Measurements from ENCODE around the gene WDR35. TPM values are rescaled to one million over a fixed set of nuclear protein-coding genes. Genes with fewer than 3 reads are reported as not detected.

WDR35 gene
- total RNA-seq, 2 donors from 2014 or later, result 5.1 to 14.3 TPM

DNA sequence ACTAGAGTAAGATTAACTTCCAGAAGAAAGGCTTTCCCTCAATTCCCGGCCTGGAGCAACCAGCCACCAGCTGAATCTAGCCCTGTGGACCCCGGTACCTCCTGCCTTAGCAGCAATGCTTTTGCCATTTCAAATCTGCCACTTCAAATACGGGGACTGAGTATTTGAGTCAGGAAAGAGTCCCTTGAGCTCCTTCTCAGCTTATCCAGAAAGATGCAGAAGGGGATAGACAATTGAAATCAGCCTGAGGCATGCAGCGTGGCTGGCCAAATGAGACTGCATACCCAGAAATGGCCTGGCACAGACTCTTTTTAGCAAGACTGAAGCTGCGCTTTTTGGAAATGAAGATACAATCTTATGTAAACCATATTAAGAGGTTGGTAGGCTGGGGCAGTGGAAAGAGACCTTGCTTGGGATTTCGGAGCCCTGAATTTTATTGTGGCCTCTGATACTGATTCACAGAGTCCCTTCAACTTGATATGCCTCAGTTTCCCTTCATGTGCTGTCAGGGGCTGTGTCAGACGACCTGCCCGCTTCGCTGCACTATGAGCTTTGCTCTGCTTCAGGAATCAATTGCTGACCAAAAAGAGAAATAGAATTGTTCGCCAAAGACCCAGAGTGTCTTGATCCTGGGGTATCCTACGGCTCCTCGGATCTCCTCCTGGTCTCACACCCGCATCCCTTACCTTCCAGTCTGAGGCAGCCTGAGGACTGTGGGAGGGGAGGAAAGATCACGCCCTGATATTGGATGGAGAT, 21.5 kb upstream of the WDR35 start:
- ATAC-seq (ENCODE audit: insufficient number of reproducible peaks, low FRiP score, low read depth) (no peak), DNase-seq (ENCODE audit: low spot score) (no peak)
- Histone ChIP-seq H3K9me3 (no peaks in the 10 kb centered on the region), H3K36me3 (no peaks in the 10 kb centered on the region), H3K4me1 (ENCODE audit: control insufficient read depth in 1 of 2, low read depth in 2 of 2) (peaks cover 10 to 12% of the 10 kb centered on the region in 2 donors), H3K27me3 (replicated peaks; ENCODE audit: insufficient read depth) (no peaks in the 10 kb centered on the region), H3K27ac (no peak overlapping the region), H3K4me3 (peak overlapping the region; percentile 88)
- TF ChIP-seq, protein P1, sequence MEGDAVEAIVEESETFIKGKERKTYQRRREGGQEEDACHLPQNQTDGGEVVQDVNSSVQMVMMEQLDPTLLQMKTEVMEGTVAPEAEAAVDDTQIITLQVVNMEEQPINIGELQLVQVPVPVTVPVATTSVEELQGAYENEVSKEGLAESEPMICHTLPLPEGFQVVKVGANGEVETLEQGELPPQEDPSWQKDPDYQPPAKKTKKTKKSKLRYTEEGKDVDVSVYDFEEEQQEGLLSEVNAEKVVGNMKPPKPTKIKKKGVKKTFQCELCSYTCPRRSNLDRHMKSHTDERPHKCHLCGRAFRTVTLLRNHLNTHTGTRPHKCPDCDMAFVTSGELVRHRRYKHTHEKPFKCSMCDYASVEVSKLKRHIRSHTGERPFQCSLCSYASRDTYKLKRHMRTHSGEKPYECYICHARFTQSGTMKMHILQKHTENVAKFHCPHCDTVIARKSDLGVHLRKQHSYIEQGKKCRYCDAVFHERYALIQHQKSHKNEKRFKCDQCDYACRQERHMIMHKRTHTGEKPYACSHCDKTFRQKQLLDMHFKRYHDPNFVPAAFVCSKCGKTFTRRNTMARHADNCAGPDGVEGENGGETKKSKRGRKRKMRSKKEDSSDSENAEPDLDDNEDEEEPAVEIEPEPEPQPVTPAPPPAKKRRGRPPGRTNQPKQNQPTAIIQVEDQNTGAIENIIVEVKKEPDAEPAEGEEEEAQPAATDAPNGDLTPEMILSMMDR (IDR thresholded peaks at IDR 0.05), result no peak

DNA sequence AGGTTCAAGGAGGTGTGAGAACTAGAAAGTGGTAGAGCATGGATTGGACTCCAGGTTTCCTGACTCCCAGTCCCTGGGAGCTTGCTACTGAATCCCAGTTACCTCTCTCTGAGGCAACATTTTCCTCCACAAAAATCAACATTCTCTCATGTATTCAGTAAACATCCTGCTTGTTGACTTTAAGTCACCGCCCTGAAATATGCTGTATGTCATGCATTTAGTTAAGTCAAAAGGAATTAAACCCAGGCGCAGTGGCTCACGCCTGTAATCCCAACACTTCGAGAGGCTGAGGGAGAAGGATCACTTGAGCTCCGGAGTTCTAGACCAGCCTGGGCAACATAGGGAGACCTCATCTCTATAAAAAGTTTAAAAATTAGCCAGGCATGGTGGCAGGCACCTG, 18.8 kb upstream of the WDR35 start:
- no peak overlapping the region for H3K4me3 ChIP-seq
- DNase-seq (ENCODE audit: low spot score) (no peak), ATAC-seq (ENCODE audit: insufficient number of reproducible peaks, low FRiP score, low read depth) (no peak)
- H3K36me3 ChIP-seq, result no peaks in the 10 kb centered on the region
- H3K27me3 ChIP-seq (replicated peaks; ENCODE audit: insufficient read depth), result no peaks in the 10 kb centered on the region
- no peaks in the 10 kb centered on the region for H3K9me3 ChIP-seq
- TF ChIP-seq, protein P1 (IDR thresholded peaks at IDR 0.05), result no peak
- H3K27ac ChIP-seq, result no peak overlapping the region
- peaks cover 10 to 12% of the 10 kb centered on the region in 2 donors for H3K4me1 ChIP-seq (ENCODE audit: control insufficient read depth in 1 of 2, low read depth in 2 of 2)

DNA sequence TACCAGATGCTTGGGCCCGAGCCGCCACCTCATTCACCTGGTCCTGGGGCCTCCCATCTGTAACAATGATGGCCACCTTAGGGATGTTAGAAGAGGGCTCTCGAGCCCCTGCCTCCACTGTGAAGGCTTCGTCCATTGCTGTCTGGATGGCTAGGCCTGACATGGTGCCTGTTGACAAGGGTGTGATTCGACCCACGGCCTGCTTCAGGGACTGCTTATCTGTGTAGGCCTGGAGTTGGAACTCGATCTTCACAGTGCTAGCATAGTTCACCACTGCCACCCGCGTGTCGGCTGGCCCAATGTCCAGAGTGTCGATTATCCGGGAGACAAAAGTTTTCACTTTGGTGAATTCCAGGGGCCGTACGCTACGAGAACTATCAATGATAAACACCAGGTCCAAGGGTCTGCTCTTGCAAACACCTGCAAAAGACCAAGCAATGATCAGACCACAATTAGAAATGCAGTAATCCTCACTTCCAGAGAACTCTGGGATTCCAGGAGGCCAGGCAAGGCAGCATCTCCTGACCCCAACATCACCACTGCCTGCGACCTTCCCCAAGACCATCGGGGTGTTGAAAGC, 16.1 kb upstream of the WDR35 start:
- ATAC-seq (ENCODE audit: insufficient number of reproducible peaks, low FRiP score, low read depth) (no peak), DNase-seq (ENCODE audit: low spot score) (no peak)
- TF ChIP-seq, protein P1 (IDR thresholded peaks at IDR 0.05), result no peak
- Histone ChIP-seq H3K27ac (no peak overlapping the region), H3K27me3 (replicated peaks; ENCODE audit: insufficient read depth) (no peaks in the 10 kb centered on the region), H3K4me3 (no peak overlapping the region), H3K4me1 (ENCODE audit: control insufficient read depth in 1 of 2, low read depth in 2 of 2) (no peaks in the 10 kb centered on the region), H3K9me3 (no peaks in the 10 kb centered on the region), H3K36me3 (no peaks in the 10 kb centered on the region)

DNA sequence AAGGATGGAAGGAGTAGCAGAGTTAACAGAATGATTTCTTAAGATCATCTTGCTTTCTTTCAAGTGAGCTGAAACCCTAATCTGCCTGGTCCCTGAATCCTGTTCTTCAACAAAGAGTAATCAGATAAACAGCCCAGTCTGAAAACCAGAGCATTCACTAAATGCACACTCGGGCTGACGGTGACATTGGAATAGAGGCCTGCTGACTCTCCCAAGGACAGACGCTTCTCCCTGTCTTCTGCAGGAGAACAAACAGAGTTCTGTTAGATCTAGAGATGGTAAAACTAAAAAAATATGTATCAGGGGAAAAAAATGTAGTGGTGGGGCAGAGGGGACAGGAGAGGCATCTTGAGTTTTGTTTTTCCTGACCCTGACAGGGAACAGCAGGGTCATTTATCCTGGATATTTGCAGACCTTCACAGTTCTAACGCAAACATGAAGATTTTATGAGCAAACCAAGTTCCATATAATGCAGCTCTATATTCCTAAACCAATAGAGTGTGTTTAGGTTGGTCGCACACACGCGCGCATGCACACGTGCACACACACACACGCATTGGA, 15.2 kb upstream of the WDR35 start:
- Histone ChIP-seq H3K4me1 (ENCODE audit: control insufficient read depth in 1 of 2, low read depth in 2 of 2) (no peaks in the 10 kb centered on the region), H3K9me3 (no peaks in the 10 kb centered on the region), H3K4me3 (no peak overlapping the region), H3K27me3 (replicated peaks; ENCODE audit: insufficient read depth) (no peaks in the 10 kb centered on the region), H3K27ac (no peak overlapping the region), H3K36me3 (no peaks in the 10 kb centered on the region)
- ATAC-seq (ENCODE audit: insufficient number of reproducible peaks, low FRiP score, low read depth) (no peak), DNase-seq (ENCODE audit: low spot score) (no peak)
- TF ChIP-seq, protein P1 (IDR thresholded peaks at IDR 0.05), result no peak

DNA sequence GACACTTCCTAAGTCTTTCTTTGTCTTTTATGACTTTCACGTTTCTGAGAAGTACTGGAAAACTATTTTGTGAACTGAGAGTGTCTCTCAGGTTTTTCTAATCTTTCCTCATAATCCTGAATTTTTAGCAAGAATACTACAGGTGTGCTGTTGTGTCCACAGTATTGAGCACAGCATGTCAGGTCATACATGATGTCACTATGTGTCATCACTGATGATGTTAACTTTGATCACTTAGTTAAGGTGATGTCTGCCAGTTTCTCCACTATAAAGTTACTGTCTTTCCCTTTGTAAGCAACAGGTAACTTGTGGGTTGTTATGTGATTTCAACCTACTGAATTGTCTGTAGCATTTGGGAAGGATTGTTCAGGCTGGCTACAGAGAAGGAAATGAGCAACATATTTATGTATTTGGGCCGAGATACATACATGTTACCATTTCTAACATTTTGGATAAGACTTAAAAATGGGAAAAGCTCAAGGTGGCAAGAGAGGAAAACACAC, 11.5 kb upstream of the WDR35 start:
- no peak overlapping the region for H3K4me3 ChIP-seq
- DNase-seq (ENCODE audit: low spot score) (no peak), ATAC-seq (ENCODE audit: insufficient number of reproducible peaks, low FRiP score, low read depth) (no peak)
- no peaks in the 10 kb centered on the region for H3K9me3 ChIP-seq
- no peaks in the 10 kb centered on the region for H3K36me3 ChIP-seq
- H3K27ac ChIP-seq, result no peak overlapping the region
- no peaks in the 10 kb centered on the region for H3K4me1 ChIP-seq (ENCODE audit: control insufficient read depth in 1 of 2, low read depth in 2 of 2)
- no peaks in the 10 kb centered on the region for H3K27me3 ChIP-seq (replicated peaks; ENCODE audit: insufficient read depth)
- TF ChIP-seq, protein P1 (IDR thresholded peaks at IDR 0.05), result no peak

Measured in thoracic aorta (tissue), 2 donors.